NAMALWA (cell line): ENCODE measurements around the gene CCNE1.
"Not testable (repeated sequence)": the region's sequence is repeated elsewhere in the genome, so short reads cannot be mapped to it uniquely, and the experiment has no call there.

Experiments
- DNase-seq: peaks from one replicate; pipeline ENCODE4 v3.0.0-alpha.2; 2015; ENCODE audit warnings: low spot score

Gene CCNE1

GRCh38 chr19:29787281-29787680, 24.5 kb upstream of the CCNE1 start:
- DNase-seq: no peak

- DNase-seq: no peak
Measured at GRCh38 chr19:29789007-29789406, 22.8 kb upstream of the CCNE1 start.

- no peak for DNase-seq
Measured at GRCh38 chr19:29793116-29793727, 18.6 kb upstream of the CCNE1 start.

- DNase-seq: not testable (repeated sequence)
Measured at GRCh38 chr19:29794490-29794889, 17.3 kb upstream of the CCNE1 start.

- DNase-seq: no peak
Measured at GRCh38 chr19:29795461-29796172, 16.2 kb upstream of the CCNE1 start.

GRCh38 chr19:29796173-29796573, 15.6 kb upstream of the CCNE1 start:
- DNase-seq: no peak

GRCh38 chr19:29798774-29799497, 12.9 kb upstream of the CCNE1 start:
- no peak for DNase-seq

- DNase-seq: no peak
Measured at GRCh38 chr19:29800100-29800825, 11.5 kb upstream of the CCNE1 start.

GRCh38 chr19:29803951-29804350, 7.8 kb upstream of the CCNE1 start:
- not testable (repeated sequence) for DNase-seq

- peak; percentile 58 for DNase-seq
Measured at GRCh38 chr19:29804493-29804892, 7.3 kb upstream of the CCNE1 start.

GRCh38 chr19:29805031-29805965, 6.5 kb upstream of the CCNE1 start:
- DNase-seq: no peak

GRCh38 chr19:29806098-29806866, 5.5 kb upstream of the CCNE1 start:
- no peak for DNase-seq

GRCh38 chr19:29807178-29807577, 4.6 kb upstream of the CCNE1 start:
- DNase-seq: no peak

- DNase-seq: no peak
Measured at GRCh38 chr19:29807870-29808405, 3.9 kb upstream of the CCNE1 start.

- DNase-seq: no peak
Measured at GRCh38 chr19:29809795-29810503, 1.8 kb upstream of the CCNE1 start.

GRCh38 chr19:29810504-29810871, 1.3 kb upstream of the CCNE1 start:
- peak; percentile 44 for DNase-seq

GRCh38 chr19:29812080-29812880, 489 bp downstream of the CCNE1 start:
- DNase-seq: peak; percentile 12

GRCh38 chr19:29812881-29813275, 1.1 kb downstream of the CCNE1 start:
- peak; percentile 11 for DNase-seq

- DNase-seq: no peak
Measured at GRCh38 chr19:29813642-29814041, 1.9 kb downstream of the CCNE1 start.
